ENCODE measurements around the gene XPO4. TPM values are rescaled to one million over a fixed set of nuclear protein-coding genes. Genes with fewer than 3 reads are reported as not detected.

Gene XPO4
- total RNA-seq, 1 donor from 2014 or later = 27.4 TPM

- H3K27me3 Mint-ChIP-seq = no peaks in the 10 kb centered on the region
- POLR2A ChIA-PET = interaction anchor here (0.6 kb wide), 1 partner anchor 8 kb away, joined by 6 read pairs; no protein-coding TSS in a partner anchor
- no peak overlapping the region for H3K27ac Mint-ChIP-seq
- DNase-seq (no peak), ATAC-seq (ENCODE audit: low read depth) (no peak)
- no peak overlapping the region for H3K4me3 Mint-ChIP-seq
- CTCF ChIA-PET = no interaction called here
- H3K9me3 Mint-ChIP-seq = no peaks in the 10 kb centered on the region
- no peak for TF ChIP-seq CTCF (IDR thresholded peaks at IDR 0.05)
- no peaks in the 10 kb centered on the region for H3K4me1 Mint-ChIP-seq
- peaks cover 51% of the 10 kb centered on the region for H3K36me3 Mint-ChIP-seq (ENCODE audit: low read depth)
- intact Hi-C loops (cut with micrococcal nuclease) = no loop called here
Measured at GRCh38 chr13:20814224-20814910, 88.2 kb downstream of the XPO4 start.

DNA sequence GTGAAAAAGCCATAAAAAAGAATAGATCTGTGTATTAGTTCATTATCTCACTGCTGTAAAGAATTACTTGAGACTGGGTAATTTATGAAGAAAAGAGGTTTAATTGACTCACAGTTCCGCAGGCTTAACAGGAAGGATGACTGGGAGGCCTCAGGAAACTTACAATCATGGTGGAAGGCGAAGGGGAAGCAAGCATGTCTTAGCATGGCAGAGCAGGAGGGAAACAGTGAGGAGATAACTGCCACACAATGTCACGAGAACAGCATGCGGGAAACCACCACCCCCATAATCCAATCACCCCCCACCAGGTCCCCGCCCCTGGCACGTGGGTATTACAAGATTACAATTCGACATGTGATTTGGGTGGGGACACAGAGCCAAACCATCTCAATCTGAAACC lies 89.7 kb downstream of the XPO4 start:
- no peak overlapping the region for H3K27ac Mint-ChIP-seq
- no peaks in the 10 kb centered on the region for H3K27me3 Mint-ChIP-seq
- no peak for ATAC-seq (ENCODE audit: low read depth)
- peaks cover 54% of the 10 kb centered on the region for H3K36me3 Mint-ChIP-seq (ENCODE audit: low read depth)
- H3K4me1 Mint-ChIP-seq = no peaks in the 10 kb centered on the region
- DNase-seq = no peak
- no peak overlapping the region for H3K4me3 Mint-ChIP-seq
- ChIA-PET POLR2A (no interaction called here), CTCF (no interaction called here)
- no peaks in the 10 kb centered on the region for H3K9me3 Mint-ChIP-seq
- no peak for TF ChIP-seq CTCF (IDR thresholded peaks at IDR 0.05)
- intact Hi-C loops (cut with micrococcal nuclease) = no loop called here

DNA sequence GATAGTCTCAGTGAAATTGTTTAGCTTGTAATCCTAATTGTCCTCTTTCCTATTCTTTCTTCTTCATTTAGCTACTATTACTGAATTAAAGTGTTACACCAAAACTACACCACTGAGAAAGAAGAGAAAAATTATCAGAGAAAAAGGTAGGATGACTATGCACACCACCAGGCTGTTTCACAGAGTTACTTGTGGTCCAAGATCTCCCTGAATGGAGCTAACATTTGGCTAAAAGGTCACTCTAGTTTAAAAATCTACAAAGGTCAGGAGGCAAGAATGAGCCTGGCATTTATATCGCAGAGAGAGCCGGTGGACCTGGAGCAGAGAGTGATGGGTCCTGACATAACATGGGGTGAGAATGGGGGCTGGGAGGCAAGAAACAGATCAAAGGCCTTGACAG lies 91.7 kb downstream of the XPO4 start:
- Mint-ChIP-seq H3K4me1 (no peaks in the 10 kb centered on the region), H3K27me3 (no peaks in the 10 kb centered on the region), H3K4me3 (no peak overlapping the region), H3K9me3 (no peaks in the 10 kb centered on the region), H3K27ac (no peak overlapping the region), H3K36me3 (ENCODE audit: low read depth) (peaks cover 57% of the 10 kb centered on the region)
- ChIA-PET POLR2A (no interaction called here), CTCF (interaction anchor here (1.3 kb wide), 1 partner anchor 318 kb away, joined by 4 read pairs; no protein-coding TSS in a partner anchor)
- intact Hi-C loops (cut with micrococcal nuclease) = no loop called here
- ATAC-seq (ENCODE audit: low read depth) (no peak), DNase-seq (no peak)
- no peak for TF ChIP-seq CTCF (IDR thresholded peaks at IDR 0.05)

DNA sequence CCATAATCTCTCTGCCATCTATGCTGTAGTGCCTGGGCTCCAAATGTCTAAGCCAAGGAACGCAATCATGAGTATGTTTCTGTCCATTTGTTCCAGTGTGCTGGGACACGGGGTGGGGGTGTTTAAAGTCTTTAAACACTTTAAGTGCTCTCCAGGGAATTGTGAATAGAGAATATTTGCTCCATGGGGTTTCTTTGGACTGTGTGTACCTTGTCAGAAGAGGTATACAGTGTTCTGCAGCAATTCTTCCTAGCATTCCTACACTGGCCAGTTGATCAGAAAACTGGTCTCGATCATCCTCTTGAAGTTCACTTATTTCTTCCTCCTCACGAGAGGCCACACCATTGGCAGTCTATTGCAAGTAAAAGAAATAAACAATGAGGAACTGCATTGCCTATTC lies 93.7 kb downstream of the XPO4 start:
- peaks cover 61% of the 10 kb centered on the region for H3K36me3 Mint-ChIP-seq (ENCODE audit: low read depth)
- intact Hi-C loops (cut with micrococcal nuclease) = no loop called here
- no peaks in the 10 kb centered on the region for H3K27me3 Mint-ChIP-seq
- TF ChIP-seq CTCF (IDR thresholded peaks at IDR 0.05) = no peak
- ChIA-PET CTCF (no interaction called here), POLR2A (no interaction called here)
- no peak overlapping the region for H3K27ac Mint-ChIP-seq
- H3K9me3 Mint-ChIP-seq = no peaks in the 10 kb centered on the region
- H3K4me1 Mint-ChIP-seq = no peaks in the 10 kb centered on the region
- H3K4me3 Mint-ChIP-seq = no peak overlapping the region
- ATAC-seq (ENCODE audit: low read depth) (no peak), DNase-seq (no peak)

- TF ChIP-seq CTCF (IDR thresholded peaks at IDR 0.05) = no peak
- POLR2A ChIA-PET = no interaction called here
- intact Hi-C loops (cut with micrococcal nuclease) = no loop called here
- DNase-seq = no peak
- no peak for ATAC-seq (ENCODE audit: low read depth)
- Mint-ChIP-seq H3K27me3 (no peaks in the 10 kb centered on the region), H3K9me3 (no peaks in the 10 kb centered on the region), H3K36me3 (ENCODE audit: low read depth) (peaks cover 66% of the 10 kb centered on the region), H3K4me3 (no peak overlapping the region), H3K4me1 (peaks cover 10% of the 10 kb centered on the region), H3K27ac (no peak overlapping the region)
- CTCF ChIA-PET = no interaction called here
Measured at GRCh38 chr13:20803180-20803965, 99.2 kb downstream of the XPO4 start.
